Naive thymus-derived CD4-positive, alpha-beta T cell (primary cell): Measurements from ENCODE around the gene ECHDC1. TPM values are rescaled to one million over a fixed set of nuclear protein-coding genes. Genes with fewer than 3 reads are reported as not detected.

Experiments used
- ATAC-seq: fragments of 150-1000 bp; cut with Tn5 transposase; 2 replicates; pipeline ENCODE4 v1.10.0; 2021; ENCODE audit warnings: mild to moderate bottlenecking, moderate library complexity
- CTCF ChIA-PET: fragments of 350-600 bp; sonication (Branson Sonifier 250); formaldehyde crosslinking; loops from one replicate; lab custom pipeline; 2021; ENCODE audit warnings: antibody characterized with exemption; lab: Charles Lee
- POLR2A ChIA-PET: fragments of 350-600 bp; sonication (Branson Sonifier 250); formaldehyde crosslinking; loops from one replicate; lab custom pipeline; 2021; ENCODE audit warnings: antibody characterized with exemption, inconsistent platforms; lab: Charles Lee
- DNase-seq, 9 donors: peaks; one replicate each; pipeline versions ENCODE4 v3.0.0 to v3.0.0-alpha.2; 2020 to 2022; ENCODE audit warnings: mixed read lengths in 1 of 9
- H3K27ac ChIP-seq: one replicate; pipeline ENCODE4 v1.7.0; 2013; ENCODE audit warnings: mild to moderate bottlenecking, low read depth, low read length, moderate library complexity
- H3K27me3 ChIP-seq, 2 donors: one replicate each; pipeline ENCODE4 v1.7.0; 2013; ENCODE audit warnings: low read length in 2 of 2, mild to moderate bottlenecking in 2 of 2, moderate library complexity in 2 of 2; ENCODE audit not compliant: control insufficient read depth in 2 of 2, insufficient read depth in 2 of 2
- H3K36me3 ChIP-seq, 3 experiments: 1 replicate in 2 of 3; 2 replicates in 1 of 3; pipeline ENCODE4 v1.7.0; 2013; ENCODE audit warnings: low read length in 3 of 3, mild to moderate bottlenecking in 3 of 3, moderate library complexity in 1 of 3; ENCODE audit not compliant: insufficient read depth in 3 of 3, control insufficient read depth in 2 of 3
- H3K4me1 ChIP-seq, 2 donors: one replicate each; pipeline ENCODE4 v1.7.0; 2013; ENCODE audit warnings: low read length in 2 of 2, mild to moderate bottlenecking in 2 of 2, moderate library complexity in 1 of 2; ENCODE audit not compliant: control insufficient read depth in 2 of 2, insufficient read depth in 2 of 2
- H3K4me3 ChIP-seq: 2 replicates; pipeline ENCODE4 v1.7.0; 2013; ENCODE audit warnings: mild to moderate bottlenecking, low read length
- H3K9me3 ChIP-seq, 3 experiments: 1 replicate in 2 of 3; 2 replicates in 1 of 3; pipeline ENCODE4 v1.7.0; 2013; ENCODE audit warnings: low read length in 3 of 3; ENCODE audit not compliant: control insufficient read depth in 2 of 3
- H3K27ac Mint-ChIP-seq, 9 donors: one replicate each; pipeline ENCODE4 v1.8.0; 2020 to 2022; ENCODE audit warnings: mixed read lengths in 9 of 9, mild to moderate bottlenecking in 8 of 9, moderate library complexity in 5 of 9, inconsistent platforms in 2 of 9
- H3K27me3 Mint-ChIP-seq, 5 donors: one replicate each; pipeline ENCODE4 v1.8.0; 2021 to 2022; ENCODE audit warnings: mixed read lengths in 5 of 5, mild to moderate bottlenecking in 1 of 5
- H3K36me3 Mint-ChIP-seq, 5 donors: one replicate each; pipeline ENCODE4 v1.8.0; 2020 to 2022; ENCODE audit warnings: mixed read lengths in 5 of 5, mild to moderate bottlenecking in 3 of 5, inconsistent platforms in 1 of 5
- H3K4me1 Mint-ChIP-seq, 7 donors: one replicate each; pipeline ENCODE4 v1.8.0; 2020 to 2022; ENCODE audit warnings: mixed read lengths in 7 of 7, mild to moderate bottlenecking in 3 of 7, inconsistent platforms in 1 of 7
- H3K4me3 Mint-ChIP-seq, 10 donors: one replicate each; pipeline ENCODE4 v1.8.0; 2020 to 2022; ENCODE audit warnings: mild to moderate bottlenecking in 10 of 10, mixed read lengths in 10 of 10, moderate library complexity in 6 of 10, inconsistent platforms in 2 of 10
- H3K9me3 Mint-ChIP-seq, 11 donors: one replicate each; pipeline ENCODE4 v1.8.0; 2020 to 2022; ENCODE audit warnings: mixed read lengths in 11 of 11, mild to moderate bottlenecking in 4 of 11, inconsistent platforms in 1 of 11, moderate library complexity in 1 of 11
- intact Hi-C, 2 donors: fragments of 100-400 bp; cut with micrococcal nuclease; formaldehyde crosslinking; loops; one replicate each; pipeline ENCODE4 v1.15.1; 2023
- polyA plus RNA-seq, 2 donors: library from polyadenylated mRNA; unstranded; fragments of 300-500 nt; fragmentation: Illumina TruSeq; gene quantifications; one replicate each; pipeline ENCODE4 v1.2.3, GENCODE V29; 2021
- total RNA-seq, 6 experiments: library from RNA in 5 of 6; stranded (reverse) in 5 of 6; gene quantifications; 1 replicate in 5 of 6; 2 replicates in 1 of 6; pipeline ENCODE4 v1.2.3 and lab custom pipeline; 2021 to 2026

Gene ECHDC1
- total and polyA plus RNA-seq, 7 experiments from 2014 or later = 18.1 to 77.0 (median 40.3) TPM

- Histone ChIP-seq H3K4me1 (peaks cover 12 to 15% of the 10 kb centered on the region in 2 donors), H3K27ac (peak overlapping the region; percentile 95), H3K36me3 (peaks cover 0 to 7% (median 0%) of the 10 kb centered on the region in 3 experiments), H3K9me3 (no peaks in the 10 kb centered on the region), H3K4me3 (peak overlapping the region; percentile 96), H3K27me3 (no peaks in the 10 kb centered on the region)
- Mint-ChIP-seq H3K4me1 (peaks cover 32 to 65% (median 53%) of the 10 kb centered on the region in 7 donors), H3K4me3 (peak overlapping the region; percentile 92 to 100 (median 96)), H3K27ac (peak overlapping the region; percentile 91 to 100 (median 96)), H3K27me3 (peaks cover 0 to 14% (median 0%) of the 10 kb centered on the region in 5 donors), H3K36me3 (peaks cover 0 to 12% (median 7%) of the 10 kb centered on the region in 5 donors), H3K9me3 (peaks cover 0 to 1% (median 0%) of the 10 kb centered on the region in 11 donors)
- peak in 1 of 9 donors; percentile 6 for DNase-seq
- intact Hi-C loops = loop anchor here (1.0 to 10.0 kb wide), 13 partner anchors 8 to 1966 kb away; partner anchors contain the start of genes TRMT11 (in 2 of the 2), ECHDC1 (in 1 of the 2), HDDC2 (in 1 of the 2) and HEY2 (in 1 of the 2)
- ATAC-seq = no peak
- CTCF ChIA-PET = interaction anchor here (0.7 to 1.2 kb wide), 2 partner anchors 11 to 12 kb away, joined by 3 read pairs; no protein-coding TSS in a partner anchor
- POLR2A ChIA-PET = interaction anchor here (1.4 kb wide), 1 partner anchor 76 kb away, joined by 4 read pairs; no protein-coding TSS in a partner anchor
Observed at GRCh38 chr6:127267646-127268625, 75.5 kb downstream of the ECHDC1 start.

- H3K4me3 ChIP-seq = peak overlapping the region; percentile 96
- peaks cover 0 to 8% (median 7%) of the 10 kb centered on the region in 5 donors for H3K36me3 Mint-ChIP-seq
- ChIA-PET CTCF (interaction anchor here (0.7 to 1.8 kb wide), 10 partner anchors 9 to 76 kb away, joined by 3 to 8 read pairs (median 4); no protein-coding TSS in a partner anchor), POLR2A (interaction anchor here (0.5 to 1.5 kb wide), 11 partner anchors 9 to 1479 kb away, joined by 3 to 5 read pairs (median 3); no protein-coding TSS in a partner anchor)
- no peaks in the 10 kb centered on the region for H3K27me3 ChIP-seq
- DNase-seq = peak in 8 of 9 donors; percentile 31 to 70 (median 46)
- peak; percentile 70 for ATAC-seq
- H3K4me1 Mint-ChIP-seq = peaks cover 30 to 57% (median 46%) of the 10 kb centered on the region in 7 donors
- H3K27ac ChIP-seq = peak overlapping the region; percentile 95
- H3K9me3 ChIP-seq = no peaks in the 10 kb centered on the region
- H3K36me3 ChIP-seq = peaks cover 0 to 7% (median 0%) of the 10 kb centered on the region in 3 experiments
- H3K4me3 Mint-ChIP-seq = peak overlapping the region; percentile 92 to 100 (median 96)
- H3K27me3 Mint-ChIP-seq = peaks cover 0 to 18% (median 0%) of the 10 kb centered on the region in 5 donors
- H3K4me1 ChIP-seq = peaks cover 12 to 15% of the 10 kb centered on the region in 2 donors
- peaks cover 0 to 1% (median 0%) of the 10 kb centered on the region in 11 donors for H3K9me3 Mint-ChIP-seq
- H3K27ac Mint-ChIP-seq = peak overlapping the region; percentile 91 to 100 (median 97)
- intact Hi-C loops = loop anchor here (1.0 to 10.0 kb wide), 18 partner anchors 9 to 1965 kb away; partner anchors contain the start of genes ECHDC1 (in 2 of the 2), TRMT11 (in 2 of the 2), CENPW (in 1 of the 2) and HDDC2 (in 1 of the 2)
Observed at GRCh38 chr6:127266892-127267645, 76.3 kb downstream of the ECHDC1 start.

DNA sequence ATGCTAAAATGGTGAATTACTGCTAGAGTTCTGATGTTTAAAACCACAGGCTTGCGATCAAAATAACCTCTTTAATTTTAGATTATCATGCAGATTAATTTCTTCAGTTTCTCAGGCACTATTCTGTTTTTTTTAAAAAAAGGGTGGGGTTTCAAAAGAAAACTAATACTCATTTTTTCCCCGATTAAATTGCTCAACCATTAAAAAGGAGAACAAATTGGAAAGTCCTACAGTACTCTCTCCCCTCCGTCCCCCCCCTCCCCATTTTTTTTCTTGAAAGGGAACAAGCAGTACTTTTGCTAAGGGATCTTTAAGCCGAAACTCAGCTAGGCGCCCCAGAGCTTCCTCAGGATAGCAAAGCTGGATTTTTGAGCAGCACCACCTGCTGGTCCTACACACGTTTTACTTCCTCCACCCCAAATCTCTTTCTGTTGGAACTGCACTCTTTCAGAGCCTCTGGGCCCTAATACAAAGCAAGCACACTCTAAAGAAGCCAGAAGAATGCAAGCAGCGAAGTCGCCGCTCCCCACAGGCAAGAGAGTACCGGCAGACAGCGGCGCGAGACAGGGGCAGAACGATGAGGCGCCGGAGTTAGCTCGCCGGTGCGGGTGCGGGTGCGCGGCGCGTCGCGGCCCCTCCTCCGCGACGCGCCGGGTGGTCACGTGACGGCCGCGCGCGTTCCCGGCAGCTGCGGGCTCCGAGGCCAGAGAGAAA lies 77.1 kb downstream of the ECHDC1 start, which contains the start of gene RNF146:
Gene RNF146 (plus strand): TSS at position 687 of the 714 bp plus-strand sequence. CDS start 13,475 bp downstream, outside the sequence.
- H3K4me3 Mint-ChIP-seq = peak within 1 kb of the TSS; percentile 92 to 100 (median 96)
- H3K36me3 ChIP-seq = peaks cover 0 to 7% (median 0%) of the 10 kb centered on the region in 3 experiments
- H3K4me1 ChIP-seq = peaks cover 12 to 15% of the 10 kb centered on the region in 2 donors
- POLR2A ChIA-PET = interaction anchor here (0.6 to 1.5 kb wide), 12 partner anchors 9 to 1478 kb away, joined by 3 to 5 read pairs (median 3); no protein-coding TSS in a partner anchor
- peaks cover 28 to 53% (median 41%) of the 10 kb centered on the region in 7 donors for H3K4me1 Mint-ChIP-seq
- intact Hi-C loops = loop anchor here (1.0 to 10.0 kb wide), 14 partner anchors 77 to 1964 kb away; partner anchors contain the start of genes TRMT11 (in 2 of the 2), CENPW (in 1 of the 2), ECHDC1 (in 1 of the 2) and HDDC2 (in 1 of the 2)
- peaks cover 0 to 8% (median 7%) of the 10 kb centered on the region in 5 donors for H3K36me3 Mint-ChIP-seq
- peak; percentile 86 for ATAC-seq
- no peaks in the 10 kb centered on the region for H3K27me3 ChIP-seq
- peak within 1 kb of the TSS; percentile 96 for H3K4me3 ChIP-seq
- peak; percentile 55 to 81 (median 75) for DNase-seq
- H3K27me3 Mint-ChIP-seq = peaks cover 0 to 19% (median 0%) of the 10 kb centered on the region in 5 donors
- H3K9me3 ChIP-seq = no peaks in the 10 kb centered on the region
- CTCF ChIA-PET = interaction anchor here (0.5 to 1.8 kb wide), 12 partner anchors 9 to 1513 kb away, joined by 3 to 8 read pairs (median 4); no protein-coding TSS in a partner anchor
- H3K27ac Mint-ChIP-seq = peak within 1 kb of the TSS; percentile 91 to 100 (median 98)
- peaks cover 0 to 1% (median 0%) of the 10 kb centered on the region in 11 donors for H3K9me3 Mint-ChIP-seq
- H3K27ac ChIP-seq = peak within 1 kb of the TSS; percentile 95

DNA sequence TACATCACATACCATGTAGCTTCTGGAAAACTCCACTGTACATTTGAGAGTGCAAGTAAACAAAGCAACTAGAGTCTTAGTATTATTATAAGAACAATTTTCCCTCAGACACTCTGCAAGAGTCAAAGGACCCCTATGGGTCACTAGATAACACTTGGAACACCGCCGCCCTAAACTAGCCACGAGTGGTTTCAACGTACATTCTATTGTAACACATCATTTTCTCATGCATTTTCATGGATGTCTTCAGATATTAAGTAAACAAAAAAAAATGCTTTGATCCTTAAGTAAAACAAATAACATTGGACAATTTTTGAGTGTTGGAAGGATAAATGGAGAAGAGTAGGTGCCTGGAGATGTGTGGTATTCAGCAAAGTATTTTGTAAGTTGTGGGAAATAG lies 79.9 kb downstream of the ECHDC1 start:
- Mint-ChIP-seq H3K27ac (no peak overlapping the region), H3K36me3 (peaks cover 0 to 8% (median 2%) of the 10 kb centered on the region in 5 donors), H3K4me3 (peak overlapping the region in 1 of 10 donors; percentile 22), H3K9me3 (peaks cover 0 to 1% (median 0%) of the 10 kb centered on the region in 11 donors), H3K27me3 (peaks cover 0 to 40% (median 6%) of the 10 kb centered on the region in 5 donors), H3K4me1 (peaks cover 12 to 28% (median 18%) of the 10 kb centered on the region in 7 donors)
- no peak overlapping the region for H3K27ac ChIP-seq
- H3K9me3 ChIP-seq = no peaks in the 10 kb centered on the region
- ChIA-PET CTCF (interaction anchor here (0.6 kb wide), 2 partner anchors 10 to 134 kb away, joined by 3 to 4 read pairs; no protein-coding TSS in a partner anchor), POLR2A (interaction anchor here (0.7 kb wide), 1 partner anchor 44 kb away, joined by 3 read pairs; no protein-coding TSS in a partner anchor)
- H3K4me3 ChIP-seq = no peak overlapping the region
- intact Hi-C loops = loop anchor here (10.0 kb wide), 2 partner anchors 1279 to 1519 kb away; partner anchors contain the start of genes HEY2 (in 1 of the 2) and TRMT11 (in 1 of the 2)
- no peak for ATAC-seq
- H3K4me1 ChIP-seq = peaks cover 6% of the 10 kb centered on the region in 2 donors
- H3K27me3 ChIP-seq = no peaks in the 10 kb centered on the region
- peaks cover 0 to 7% (median 0%) of the 10 kb centered on the region in 3 experiments for H3K36me3 ChIP-seq
- DNase-seq = no peak

GRCh38 chr6:127262896-127263295 lies 80.5 kb downstream of the ECHDC1 start:
- intact Hi-C loops = loop anchor here (10.0 kb wide), 2 partner anchors 1278 to 1518 kb away; partner anchors contain the start of genes HEY2 (in 1 of the 2) and TRMT11 (in 1 of the 2)
- no peak for ATAC-seq
- ChIA-PET CTCF (interaction anchor here (0.5 to 0.6 kb wide), 4 partner anchors 9 to 1247 kb away, joined by 3 to 4 read pairs (median 3); no protein-coding TSS in a partner anchor), POLR2A (interaction anchor here (0.7 kb wide), 1 partner anchor 43 kb away, joined by 3 read pairs; no protein-coding TSS in a partner anchor)
- H3K36me3 Mint-ChIP-seq = peaks cover 0 to 8% (median 1%) of the 10 kb centered on the region in 5 donors
- Histone ChIP-seq H3K27me3 (no peaks in the 10 kb centered on the region), H3K4me3 (no peak overlapping the region), H3K27ac (no peak overlapping the region), H3K9me3 (no peaks in the 10 kb centered on the region), H3K36me3 (peaks cover 0 to 7% (median 0%) of the 10 kb centered on the region in 3 experiments), H3K4me1 (peaks cover under 1% of the 10 kb centered on the region in 2 donors)
- no peak for DNase-seq
- H3K9me3 Mint-ChIP-seq = peaks cover 0 to 1% (median 0%) of the 10 kb centered on the region in 11 donors
- H3K27me3 Mint-ChIP-seq = peaks cover 0 to 40% (median 6%) of the 10 kb centered on the region in 5 donors
- H3K4me3 Mint-ChIP-seq = no peak overlapping the region
- H3K27ac Mint-ChIP-seq = no peak overlapping the region
- H3K4me1 Mint-ChIP-seq = peaks cover 7 to 22% (median 12%) of the 10 kb centered on the region in 7 donors
